Gastrocnemius medialis (tissue), 4 donors: ENCODE data around the gene MED27.

Source experiments
- CTCF ChIP-seq, 5 experiments: fragments of 450-650 bp in 3 of 5; fragments of 200-600 bp in 2 of 5; sonication (generic) in 2 of 5; IDR thresholded peaks in 4 of 5; conservative IDR thresholded peaks in 1 of 5; 1 replicate in 4 of 5; 2 replicates in 1 of 5; pipeline ENCODE4 v1.5.1; 2016 to 2019; ENCODE audit warnings: antibody characterized with exemption in 5 of 5, mild to moderate bottlenecking in 3 of 5, moderate library complexity in 3 of 5
- POLR2A ChIP-seq, 2 donors: fragments of 450-650 bp; IDR thresholded peaks; one replicate each; pipeline ENCODE4 v1.6.1; 2017; ENCODE audit warnings: antibody characterized with exemption in 2 of 2, mild to moderate bottlenecking in 2 of 2, moderate library complexity in 2 of 2

DNA sequence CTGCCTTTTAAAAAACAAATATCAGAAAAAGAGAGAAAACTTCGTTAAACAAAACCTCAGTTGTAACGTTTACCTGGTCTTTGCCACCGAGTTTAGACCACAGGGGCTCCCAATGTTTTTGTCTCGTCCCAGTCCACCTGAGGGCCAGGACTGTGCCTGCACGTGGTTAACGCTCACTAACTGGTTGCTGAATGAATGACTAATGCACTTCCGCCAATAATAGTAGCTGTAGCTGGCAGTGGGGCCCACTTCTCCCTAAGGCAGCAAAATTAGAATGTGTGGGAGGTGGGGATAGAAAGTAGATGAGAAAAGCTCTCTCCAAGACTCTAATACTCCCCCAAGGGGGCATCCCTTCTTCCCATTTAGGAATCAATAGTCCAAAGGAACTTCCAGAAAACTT, 29.1 kb upstream of the MED27 start:
- no peak for TF ChIP-seq CTCF (IDR thresholded peaks at IDR 0.05 in 4 of 5, conservative IDR thresholded peaks at IDR 0.05 in 1 of 5)
- TF ChIP-seq POLR2A (IDR thresholded peaks at IDR 0.05): no peak
